DMS53 treated with DMSO at 0.1 percent for 48 hours (cell line): ENCODE results near the gene PLCH2.
A peak's percentile ranks its signal among the peaks of the same experiment; 100 is the strongest.

ENCODE experiments used
- DNase-seq: peaks from one replicate; lab custom pipeline; 2025; ENCODE audit not compliant: unreplicated experiment; lab: John Stamatoyannopoulos, UW

PLCH2 gene

GRCh38 chr1:2528016-2528415 is 51.9 kb downstream of the PLCH2 start:
- no peak for DNase-seq

GRCh38 chr1:2528611-2528965 is 52.5 kb downstream of the PLCH2 start:
- no peak for DNase-seq

- no peak for DNase-seq
Observed at GRCh38 chr1:2528966-2529783, 53.1 kb downstream of the PLCH2 start.

GRCh38 chr1:2529784-2530512 is 53.9 kb downstream of the PLCH2 start, which contains the start of gene HES5:
Gene HES5 (minus strand): TSS chr1:2530263. CDS start chr1:2530164, 99 bp downstream.
- no peak for DNase-seq

DNA sequence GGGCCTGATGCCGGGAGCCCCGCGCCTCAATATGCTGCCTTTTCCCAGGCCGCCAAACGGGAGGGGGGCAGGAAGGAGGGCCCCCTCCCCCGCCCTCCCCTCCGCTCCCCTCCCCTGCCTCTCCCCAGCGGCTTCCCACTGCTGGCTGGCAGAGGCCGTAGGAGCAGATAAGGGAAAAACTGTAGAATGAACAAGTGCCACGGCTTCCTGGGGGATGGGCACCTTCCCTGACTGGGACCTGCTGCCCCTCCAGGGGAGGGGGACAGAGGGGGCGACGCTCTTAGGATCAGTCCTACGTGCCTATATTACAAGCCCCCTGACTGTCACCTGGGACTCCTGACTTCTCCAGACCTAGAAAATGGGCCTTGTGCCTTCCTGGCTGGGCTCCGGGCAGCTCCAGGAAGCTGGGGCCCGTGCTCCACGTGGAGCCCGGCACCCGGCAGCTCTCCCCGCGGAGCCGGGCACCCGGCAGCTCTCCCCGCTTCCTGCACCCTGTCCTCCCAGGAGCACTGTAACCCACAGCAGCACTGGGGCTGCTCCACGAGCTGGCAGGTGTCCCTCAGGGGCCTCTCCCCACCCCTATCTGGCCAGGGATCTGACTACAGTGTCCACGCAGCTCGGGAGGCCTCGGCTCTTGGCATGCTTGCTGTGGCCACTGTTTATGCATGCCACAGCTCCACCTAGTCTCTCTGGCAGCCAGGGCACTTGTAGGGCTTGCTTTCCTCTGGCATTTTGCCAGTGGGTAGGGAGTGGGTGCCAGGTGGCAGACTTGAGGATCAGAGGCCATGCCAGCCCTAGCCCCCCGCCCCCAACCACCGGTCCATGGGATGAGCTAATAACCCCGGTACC is 54.6 kb downstream of the PLCH2 start:
- DNase-seq, result peak; percentile 12

- no peak for DNase-seq
Observed at GRCh38 chr1:2532485-2533160, 56.5 kb downstream of the PLCH2 start.

- DNase-seq, result no peak
Observed at GRCh38 chr1:2533365-2533764, 57.3 kb downstream of the PLCH2 start.

DNA sequence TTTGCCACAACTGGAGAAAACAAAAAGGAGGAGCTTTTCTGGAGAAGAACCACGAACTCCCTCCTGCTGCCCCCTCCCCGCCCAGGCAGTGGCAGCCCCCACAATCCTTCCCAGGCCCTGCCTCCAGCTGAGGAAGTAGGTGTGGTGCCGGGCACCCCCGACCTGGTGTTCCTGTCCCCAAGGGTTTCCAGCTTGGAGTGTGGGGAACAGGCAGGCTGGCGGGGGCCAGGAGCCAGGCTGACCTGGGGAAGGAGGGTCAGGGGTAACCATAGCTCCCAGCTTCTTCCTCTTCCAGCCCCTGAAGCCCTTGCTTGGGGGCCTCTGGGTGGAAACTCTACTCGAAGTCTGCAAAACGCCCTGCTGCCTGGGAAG is 58.2 kb downstream of the PLCH2 start:
- DNase-seq, result no peak

DNA sequence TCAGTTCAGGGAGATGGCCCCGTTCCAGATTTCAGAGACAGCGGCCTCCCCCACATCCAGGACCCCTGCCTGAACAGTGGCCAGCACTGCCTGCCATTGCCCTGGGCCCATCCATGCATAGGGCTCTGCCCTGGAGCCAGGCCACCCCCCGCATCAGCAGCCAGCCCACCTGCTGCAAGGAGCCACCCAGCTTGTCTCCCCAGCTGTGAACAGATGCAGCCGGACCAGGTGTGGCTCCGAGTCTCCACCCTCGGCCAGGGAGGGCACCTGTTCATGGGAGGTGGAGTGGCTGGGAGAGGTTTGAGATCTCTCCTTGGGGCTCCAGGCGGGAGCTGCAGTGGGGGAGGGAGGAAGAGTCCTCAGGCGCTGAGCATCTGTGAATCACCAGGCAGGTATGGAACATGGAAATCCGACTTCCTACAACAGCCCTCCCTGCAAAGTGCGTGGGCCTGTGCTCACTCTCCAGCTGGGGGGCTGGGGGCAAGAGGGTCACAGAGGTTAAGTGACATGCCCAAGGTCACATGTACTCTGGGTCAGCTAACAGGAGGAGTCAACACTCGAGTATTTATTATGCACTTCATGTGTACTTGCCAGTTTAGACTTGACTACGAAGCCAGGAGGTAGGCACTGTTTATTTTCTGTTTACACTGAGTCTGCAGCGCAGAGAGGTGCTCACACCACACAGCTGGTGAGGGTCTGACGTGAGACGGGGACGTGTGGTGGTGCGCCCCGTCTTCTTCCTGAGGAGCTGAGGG is 58.8 kb downstream of the PLCH2 start:
- peak; percentile 81 for DNase-seq

GRCh38 chr1:2535455-2535854 is 59.4 kb downstream of the PLCH2 start:
- no peak for DNase-seq

DNA sequence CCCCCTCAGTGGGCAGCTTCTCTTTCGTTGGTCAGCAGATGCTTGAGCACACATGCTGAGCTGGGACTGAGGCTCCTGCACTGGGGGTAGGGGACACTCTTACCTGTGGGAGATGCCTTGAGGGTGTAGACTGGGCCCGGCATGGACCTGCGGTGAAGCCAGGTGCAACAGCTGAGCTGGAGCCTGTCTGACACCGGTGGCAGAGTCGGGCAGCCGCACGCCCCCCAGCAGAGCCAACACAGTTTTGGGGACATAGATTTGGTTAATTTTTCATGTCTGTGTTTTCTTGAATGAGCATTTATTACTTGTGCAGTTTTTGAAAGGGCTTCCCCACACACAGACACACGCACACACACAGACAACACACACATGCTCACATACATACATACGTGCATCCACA is 59.9 kb downstream of the PLCH2 start:
- DNase-seq, result no peak

DNA sequence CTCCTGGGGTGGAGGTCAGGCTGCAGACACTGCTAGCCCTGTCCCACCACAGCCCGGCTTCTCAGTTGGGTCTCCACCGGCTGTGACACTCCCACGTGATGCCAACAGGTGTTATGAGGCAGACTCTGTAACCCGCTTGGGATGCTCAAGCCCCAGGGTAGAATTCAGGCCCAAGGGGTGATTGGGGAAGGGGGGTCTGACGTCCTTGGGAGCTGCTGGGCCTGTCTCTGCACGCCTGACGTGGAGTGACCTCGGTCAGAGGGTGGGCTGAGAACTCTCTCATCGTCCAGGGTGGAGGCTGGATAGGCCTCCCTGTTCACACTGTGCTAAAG is 61.7 kb downstream of the PLCH2 start:
- no peak for DNase-seq

GRCh38 chr1:2538376-2538775 is 62.3 kb downstream of the PLCH2 start:
- DNase-seq, result no peak

DNA sequence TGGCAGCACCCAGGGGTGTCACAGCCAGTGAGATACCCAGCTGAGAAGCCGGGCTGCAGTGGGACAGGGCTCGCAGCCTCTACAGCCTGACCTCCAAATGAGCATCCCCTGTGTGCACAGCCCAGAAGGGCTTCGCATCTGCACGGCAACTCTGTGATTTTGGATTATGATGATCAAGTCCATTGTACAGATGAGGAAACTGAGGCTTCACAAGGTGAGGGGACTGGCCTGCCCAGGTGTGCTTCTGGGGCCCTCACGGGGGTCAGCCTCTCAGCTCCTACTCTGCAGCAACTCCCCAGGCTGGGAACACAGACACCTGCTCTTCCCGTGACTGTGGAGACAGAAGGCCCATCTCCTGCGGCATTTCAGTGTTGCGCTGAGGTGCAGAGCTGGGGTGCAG is 62.8 kb downstream of the PLCH2 start:
- no peak for DNase-seq

- no peak for DNase-seq
Observed at GRCh38 chr1:2539312-2539907, 63.3 kb downstream of the PLCH2 start.

- DNase-seq, result no peak
Observed at GRCh38 chr1:2540816-2541492, 64.9 kb downstream of the PLCH2 start.

- DNase-seq, result no peak
Observed at GRCh38 chr1:2541619-2542245, 65.6 kb downstream of the PLCH2 start.

- DNase-seq, result no peak
Observed at GRCh38 chr1:2542246-2542915, 66.3 kb downstream of the PLCH2 start.
